IPS-15b (cell line): ENCODE data around the gene TXNL4A.
"Not testable (repeated sequence)": the region's sequence is repeated elsewhere in the genome, so short reads cannot be mapped to it uniquely, and the experiment has no call there.

Experiments
- H3K27me3 ChIP-seq: one replicate; pipeline ENCODE4 v1.6.1; 2013; ENCODE audit warnings: low read length; ENCODE audit not compliant: control insufficient read depth, insufficient read depth
- H3K36me3 ChIP-seq: one replicate; pipeline ENCODE4 v1.6.1; 2013; ENCODE audit warnings: low read length; ENCODE audit not compliant: control insufficient read depth, insufficient read depth
- H3K4me1 ChIP-seq: one replicate; pipeline ENCODE4 v1.6.1; 2013; ENCODE audit warnings: mild to moderate bottlenecking, low read length; ENCODE audit not compliant: control insufficient read depth, insufficient read depth
- H3K4me3 ChIP-seq: one replicate; pipeline ENCODE4 v1.5.1; 2013; ENCODE audit warnings: low read depth, low read length
- H3K9ac ChIP-seq: one replicate; pipeline ENCODE4 v1.6.1; 2013; ENCODE audit warnings: low read depth, mild to moderate bottlenecking, low read length
- H3K9me3 ChIP-seq: one replicate; pipeline ENCODE4 v1.6.1; 2013; ENCODE audit warnings: mild to moderate bottlenecking, low read length; ENCODE audit not compliant: control insufficient read depth, insufficient read depth

Gene TXNL4A, protein sequence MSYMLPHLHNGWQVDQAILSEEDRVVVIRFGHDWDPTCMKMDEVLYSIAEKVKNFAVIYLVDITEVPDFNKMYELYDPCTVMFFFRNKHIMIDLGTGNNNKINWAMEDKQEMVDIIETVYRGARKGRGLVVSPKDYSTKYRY

DNA sequence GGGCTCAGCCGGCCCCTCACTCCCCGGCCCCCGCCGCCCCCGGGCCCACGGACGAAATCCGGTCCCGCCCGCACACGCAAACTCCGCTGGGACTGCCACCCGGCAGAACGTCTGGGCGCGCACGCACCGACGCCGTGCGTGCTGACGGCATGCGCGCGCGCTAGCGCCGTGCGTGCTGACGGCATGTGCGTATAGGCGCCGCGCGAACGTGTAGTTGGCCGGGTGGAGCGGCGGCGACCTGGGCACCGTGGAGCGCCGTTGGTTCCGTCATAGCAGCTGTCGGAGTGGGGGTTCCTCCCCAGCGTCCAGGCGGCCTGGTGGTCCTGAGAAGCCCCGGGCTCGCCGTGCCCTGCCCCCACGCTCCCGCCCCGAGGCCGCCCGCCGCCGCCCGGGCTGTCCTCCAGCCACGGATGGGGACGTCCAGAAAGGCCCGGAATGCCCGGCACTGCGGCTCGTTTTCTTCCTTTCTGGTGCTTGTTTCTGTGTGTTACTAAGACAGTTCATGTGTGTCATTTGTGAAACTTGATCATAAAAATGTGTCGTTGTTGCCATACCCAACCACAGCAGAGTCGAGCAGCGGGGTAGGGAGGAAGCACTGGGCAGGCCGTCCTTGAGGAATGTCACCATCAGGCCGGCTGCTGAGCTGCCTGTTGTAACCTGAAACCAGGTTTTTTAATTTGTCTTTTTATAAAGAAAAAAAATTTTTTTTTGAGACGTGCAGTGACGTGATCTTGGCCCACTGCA is at the start of gene TXNL4A:
Gene TXNL4A, minus strand, starts transcription at position 113 of the 744 bp plus-strand sequence. CDS start 171 bp downstream, outside the sequence.
- Histone ChIP-seq H3K27me3 (no peaks in the 10 kb centered on the region), H3K9ac (peak within 1 kb of the TSS; percentile 86), H3K9me3 (no peaks in the 10 kb centered on the region), H3K4me1 (peaks cover 11% of the 10 kb centered on the region), H3K36me3 (no peaks in the 10 kb centered on the region), H3K4me3 (peak within 1 kb of the TSS; percentile 90)

DNA sequence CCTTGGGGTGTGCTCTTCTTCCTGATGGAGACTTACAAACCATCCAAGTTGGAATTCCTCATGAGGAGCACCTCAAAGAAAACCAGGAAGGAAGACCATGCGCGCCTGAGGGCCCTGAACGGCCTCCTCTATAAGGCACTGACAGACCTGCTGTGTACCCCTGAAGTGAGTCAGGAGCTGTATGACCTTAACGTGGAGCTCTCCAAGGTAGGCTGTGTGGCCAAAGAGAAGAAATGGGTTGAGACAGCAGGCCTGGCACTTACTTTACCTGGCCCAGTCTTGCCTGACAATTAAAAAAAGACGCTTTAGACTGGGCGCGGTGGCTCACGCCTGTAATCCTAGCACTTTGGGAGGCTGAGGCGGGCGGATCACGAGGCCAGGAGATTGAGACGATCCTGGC is 48.9 kb upstream of the TXNL4A start:
- Histone ChIP-seq H3K9me3 (no peaks in the 10 kb centered on the region), H3K9ac (no peak overlapping the region), H3K4me3 (no peak overlapping the region), H3K4me1 (peaks cover 8% of the 10 kb centered on the region), H3K27me3 (no peaks in the 10 kb centered on the region), H3K36me3 (peaks cover 6% of the 10 kb centered on the region)

DNA sequence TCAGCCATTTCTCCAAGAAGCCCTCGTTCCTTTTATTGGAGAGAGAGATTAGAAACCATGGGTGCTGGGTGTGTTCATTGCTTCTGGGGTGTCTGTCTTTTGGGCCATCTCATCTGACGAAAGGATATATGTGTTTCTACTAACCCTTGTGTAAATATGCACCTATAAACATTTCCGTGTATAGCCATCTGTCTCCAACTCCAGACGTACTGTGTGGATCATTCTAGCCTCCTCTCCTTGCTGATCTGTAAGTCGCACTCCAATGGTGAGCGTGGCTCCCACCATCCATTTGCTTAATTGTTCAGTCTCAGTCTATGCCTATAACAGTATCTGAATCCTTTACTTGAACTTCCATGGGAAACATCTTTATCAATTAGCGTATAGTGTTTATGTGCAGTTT is 47.6 kb upstream of the TXNL4A start:
- no peaks in the 10 kb centered on the region for H3K27me3 ChIP-seq
- peaks cover 8% of the 10 kb centered on the region for H3K4me1 ChIP-seq
- H3K36me3 ChIP-seq: peaks cover 6% of the 10 kb centered on the region
- no peaks in the 10 kb centered on the region for H3K9me3 ChIP-seq
- no peak overlapping the region for H3K9ac ChIP-seq
- H3K4me3 ChIP-seq: no peak overlapping the region

DNA sequence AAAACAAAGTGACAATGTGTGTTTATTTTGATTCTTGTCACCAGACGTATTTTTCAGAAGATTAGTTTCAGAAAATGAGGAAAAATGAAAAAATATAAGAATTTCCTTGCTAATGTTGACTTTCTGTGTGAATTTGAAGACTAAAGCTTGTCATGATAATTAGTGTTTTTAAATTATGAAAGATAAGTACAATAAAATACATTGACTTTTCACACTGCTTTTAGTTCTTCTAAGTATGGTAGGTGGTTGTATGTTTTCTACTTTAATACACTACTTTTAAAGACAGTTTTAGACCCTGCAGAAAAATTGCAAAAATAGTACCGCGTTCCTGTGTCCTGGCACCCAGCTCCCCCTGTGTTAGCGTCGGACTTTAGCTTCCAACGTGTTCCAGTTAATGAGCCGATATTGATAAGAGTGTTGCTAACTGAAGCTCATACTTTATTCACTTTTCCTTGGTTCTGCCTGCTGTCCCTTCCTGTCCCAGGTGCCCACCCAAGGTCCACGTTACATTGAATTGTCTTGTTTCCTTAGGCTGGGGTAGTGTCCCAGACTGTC is 46.6 kb upstream of the TXNL4A start:
- Histone ChIP-seq H3K9me3 (no peaks in the 10 kb centered on the region), H3K9ac (peak overlapping the region; percentile 76), H3K4me1 (peaks cover 8% of the 10 kb centered on the region), H3K36me3 (peaks cover 6% of the 10 kb centered on the region), H3K27me3 (no peaks in the 10 kb centered on the region), H3K4me3 (peak overlapping the region; percentile 89)

- peaks cover 8% of the 10 kb centered on the region for H3K4me1 ChIP-seq
Observed at GRCh38 chr18:80034068-80034851, 45.9 kb upstream of the TXNL4A start, which contains the start of gene RBFA. TSS of gene RBFA (plus strand) at chr18:80034434. CDS start at chr18:80034496, 62 bp downstream.

GRCh38 chr18:80033181-80034067 is 45.1 kb upstream of the TXNL4A start:
- Histone ChIP-seq H3K4me1 (peaks cover 8% of the 10 kb centered on the region), H3K9me3 (no peaks in the 10 kb centered on the region), H3K27me3 (no peaks in the 10 kb centered on the region), H3K9ac (peak overlapping the region; percentile 47), H3K4me3 (peak overlapping the region; percentile 82), H3K36me3 (peaks cover 6% of the 10 kb centered on the region)

More at GRCh38 chr18:80034068-80034851, 45.9 kb upstream of the TXNL4A start, which contains the start of gene RBFA:
- Histone ChIP-seq H3K36me3 (peaks cover 6% of the 10 kb centered on the region), H3K4me3 (peak within 1 kb of the TSS; percentile 89), H3K9ac (peak within 1 kb of the TSS; percentile 76), H3K27me3 (no peaks in the 10 kb centered on the region), H3K9me3 (no peaks in the 10 kb centered on the region)

DNA sequence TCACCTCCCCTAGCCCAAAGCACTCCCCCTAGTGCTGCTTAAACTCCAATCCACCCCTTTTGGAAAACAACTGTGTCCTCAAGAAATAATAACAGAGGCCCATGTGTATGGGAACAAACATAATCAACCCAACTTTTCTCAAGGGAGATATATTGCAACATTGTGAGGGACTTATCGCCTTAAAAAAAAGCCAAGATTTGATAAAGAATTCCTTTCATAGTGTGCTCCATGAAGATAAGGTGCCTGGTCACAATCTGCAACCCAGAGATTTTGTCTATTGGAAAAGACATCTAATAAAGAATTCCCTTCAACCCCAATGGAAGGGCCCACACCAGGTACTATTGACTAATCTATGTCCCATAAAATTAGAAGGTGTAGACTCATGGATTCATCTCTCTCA is 41.3 kb upstream of the TXNL4A start:
- Histone ChIP-seq H3K4me3 (no peak overlapping the region), H3K27me3 (no peaks in the 10 kb centered on the region), H3K36me3 (no peaks in the 10 kb centered on the region), H3K9ac (no peak overlapping the region), H3K9me3 (no peaks in the 10 kb centered on the region), H3K4me1 (no peaks in the 10 kb centered on the region)

- not testable (repeated sequence) for H3K27me3 ChIP-seq, H3K36me3 ChIP-seq, H3K9me3 ChIP-seq, H3K4me3 ChIP-seq, H3K9ac ChIP-seq, H3K4me1 ChIP-seq
Observed at GRCh38 chr18:80027719-80028118, 39.4 kb upstream of the TXNL4A start.

- no peak overlapping the region for H3K9ac ChIP-seq
Observed at GRCh38 chr18:80026363-80026762, 38.0 kb upstream of the TXNL4A start.

DNA sequence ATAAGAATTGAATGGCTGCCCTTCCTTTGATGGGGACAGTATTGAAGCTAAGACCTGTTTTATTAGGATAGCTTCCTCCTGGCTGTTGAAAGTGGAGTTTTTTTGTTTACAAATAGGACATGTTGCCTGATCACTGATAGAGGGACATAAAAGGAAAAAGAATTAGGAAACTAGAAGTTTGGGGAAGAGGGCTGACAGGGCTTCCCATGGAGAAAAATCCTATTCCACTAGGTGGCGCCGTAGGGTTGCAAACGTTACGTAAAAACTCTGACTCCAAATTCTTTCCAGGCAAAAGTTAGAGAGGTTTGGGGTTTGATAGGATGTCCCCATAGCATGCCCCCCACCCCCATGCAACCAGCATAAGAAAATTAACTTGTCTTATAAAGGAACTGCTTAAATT is 34.8 kb upstream of the TXNL4A start:
- H3K4me1 ChIP-seq: no peaks in the 10 kb centered on the region
- H3K9ac ChIP-seq: no peak overlapping the region
- no peak overlapping the region for H3K4me3 ChIP-seq
- H3K36me3 ChIP-seq: no peaks in the 10 kb centered on the region
- H3K27me3 ChIP-seq: no peaks in the 10 kb centered on the region
- H3K9me3 ChIP-seq: peaks cover 23% of the 10 kb centered on the region

More at GRCh38 chr18:80026363-80026762, 38.0 kb upstream of the TXNL4A start:
- Histone ChIP-seq H3K27me3 (no peaks in the 10 kb centered on the region), H3K9me3 (peaks cover 22% of the 10 kb centered on the region), H3K4me1 (no peaks in the 10 kb centered on the region), H3K36me3 (no peaks in the 10 kb centered on the region), H3K4me3 (no peak overlapping the region)

DNA sequence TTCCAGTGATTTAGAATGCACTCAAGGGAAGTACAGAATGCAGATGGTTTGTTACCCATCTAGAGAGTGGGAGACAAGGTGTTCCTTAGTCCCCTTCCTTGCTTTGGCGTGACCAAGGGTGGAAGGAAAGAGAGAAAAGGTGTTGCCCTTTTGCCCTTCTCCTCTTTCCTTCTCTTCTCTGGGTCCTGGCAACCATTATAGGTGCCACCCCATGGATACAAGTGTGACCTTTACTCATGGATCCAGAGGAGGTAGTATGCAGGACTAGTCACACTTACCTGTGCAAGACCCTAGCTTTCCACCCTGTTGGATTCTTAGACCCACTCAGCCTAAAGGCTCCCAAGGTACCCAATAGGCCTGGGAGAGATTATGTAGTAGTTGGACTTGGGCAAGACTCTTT is 34.2 kb upstream of the TXNL4A start:
- Histone ChIP-seq H3K9ac (no peak overlapping the region), H3K4me1 (no peaks in the 10 kb centered on the region), H3K4me3 (no peak overlapping the region), H3K36me3 (no peaks in the 10 kb centered on the region), H3K9me3 (peaks cover 23% of the 10 kb centered on the region), H3K27me3 (no peaks in the 10 kb centered on the region)
